NCI-H1417 treated with DMSO at 0.1 percent for 48 hours (cell line): Measurements from ENCODE around the gene SCN1B.
"Not testable (repeated sequence)": the region's sequence is repeated elsewhere in the genome, so short reads cannot be mapped to it uniquely, and the experiment has no call there.

Source experiments
- DNase-seq: peaks from one replicate; lab custom pipeline; 2025; lab: John Stamatoyannopoulos, UW

Gene SCN1B

GRCh38 chr19:35017507-35017906 lies 12.8 kb upstream of the SCN1B start:
- no peak for DNase-seq

DNA sequence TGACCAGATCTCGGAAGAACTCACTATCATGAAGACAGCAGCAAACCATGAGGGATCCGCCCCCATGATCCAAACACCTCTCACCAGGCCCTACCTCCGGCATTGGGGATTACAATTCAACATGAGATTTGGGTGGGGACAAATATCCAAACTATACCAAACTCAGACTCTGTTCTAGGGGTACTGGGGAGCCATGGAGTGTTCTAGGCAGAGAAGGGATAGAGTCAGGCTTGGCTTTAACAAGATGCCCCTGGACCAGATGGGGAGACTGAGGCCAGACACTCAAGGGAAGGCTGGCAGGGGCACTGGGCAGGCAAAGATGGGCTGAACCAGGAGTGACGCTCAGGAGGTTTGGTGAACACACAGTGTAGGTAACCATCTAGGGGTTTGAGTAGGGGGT lies 11.9 kb upstream of the SCN1B start:
- DNase-seq: no peak

DNA sequence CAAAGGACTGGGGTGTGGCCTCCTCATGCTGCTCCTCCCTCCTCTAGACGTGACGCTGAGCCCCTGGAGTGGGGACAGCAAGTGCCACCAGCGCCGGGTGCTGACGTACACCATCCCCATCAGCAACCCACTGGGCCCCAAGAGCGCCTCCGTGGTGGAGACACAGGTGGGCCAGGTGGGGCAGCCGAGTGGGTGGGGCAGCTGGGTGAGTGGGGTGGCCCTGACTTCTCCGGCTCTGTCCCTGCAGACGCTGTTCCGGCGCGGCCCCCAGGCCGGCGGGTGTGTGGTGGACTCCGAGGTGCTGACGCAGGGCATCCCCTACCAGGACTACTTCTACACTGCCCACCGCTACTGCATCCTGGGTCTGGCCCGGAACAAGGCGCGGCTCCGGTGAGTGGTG lies 11.1 kb upstream of the SCN1B start:
- no peak for DNase-seq

GRCh38 chr19:35021016-35021415 lies 9.3 kb upstream of the SCN1B start:
- DNase-seq: no peak

DNA sequence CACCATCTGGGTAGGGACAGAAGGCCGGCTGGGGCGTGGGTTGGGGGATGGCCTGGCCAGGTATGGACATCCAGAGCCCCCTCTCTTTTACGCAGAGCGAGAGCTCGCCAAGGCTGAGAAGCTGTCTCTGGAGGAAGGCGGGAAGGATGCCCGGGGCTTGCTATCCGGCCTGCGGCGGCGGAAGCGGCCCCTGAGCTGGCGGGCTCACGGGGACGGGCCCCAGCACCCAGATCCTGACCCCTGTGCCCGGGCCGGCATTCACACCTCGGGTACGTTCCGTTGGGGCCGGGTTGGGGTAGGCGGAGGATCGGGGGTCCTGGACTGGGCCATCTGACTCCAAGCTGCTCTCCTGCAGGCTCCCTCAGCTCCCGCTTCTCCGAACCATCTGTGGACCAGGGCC lies 8.7 kb upstream of the SCN1B start:
- no peak for DNase-seq

DNA sequence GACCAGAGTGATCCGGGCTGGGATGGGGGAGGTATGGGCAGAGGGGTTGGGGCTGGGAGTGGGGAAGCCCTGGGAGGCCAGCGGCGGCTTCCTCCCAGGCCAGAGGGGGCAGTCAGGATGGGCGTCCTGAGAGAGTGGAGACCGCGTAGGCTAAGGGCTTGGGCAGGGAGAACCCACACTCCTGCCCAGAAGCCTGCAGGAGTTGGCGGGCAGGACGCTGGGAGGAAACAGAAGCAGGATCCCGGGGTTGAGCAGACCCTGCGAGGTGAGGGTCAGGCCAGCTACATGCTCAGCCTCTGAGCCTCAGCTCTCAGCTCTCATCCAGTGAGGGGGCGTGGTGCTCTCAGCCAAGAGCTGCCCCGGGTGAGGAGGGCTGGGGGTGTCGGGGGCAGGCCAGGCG lies 7.8 kb upstream of the SCN1B start:
- DNase-seq: no peak

GRCh38 chr19:35023428-35023827 lies 6.8 kb upstream of the SCN1B start:
- no peak for DNase-seq

- DNase-seq: no peak
These were observed 6.2 kb upstream of the SCN1B start for GRCh38 chr19:35024095-35024494.

DNA sequence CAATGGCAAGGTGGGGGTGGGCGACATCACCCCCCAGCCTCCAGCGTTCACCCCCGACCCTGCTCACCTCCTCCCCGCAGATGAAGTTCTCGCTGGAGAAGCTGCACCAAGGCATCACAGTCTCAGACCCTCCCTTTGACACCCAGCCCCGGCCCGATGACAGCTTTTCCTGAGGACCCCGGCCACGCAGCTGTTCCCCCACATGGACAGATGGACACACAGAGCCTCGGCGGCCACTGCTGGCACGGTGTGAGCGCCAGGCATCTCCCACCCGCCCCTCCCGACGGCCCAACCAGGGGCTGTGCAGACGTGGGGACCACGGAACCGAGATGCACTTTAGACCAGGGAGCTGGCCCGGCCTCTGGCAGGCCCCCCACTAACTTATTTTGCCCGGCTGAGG lies 4.3 kb upstream of the SCN1B start:
- no peak for DNase-seq

DNA sequence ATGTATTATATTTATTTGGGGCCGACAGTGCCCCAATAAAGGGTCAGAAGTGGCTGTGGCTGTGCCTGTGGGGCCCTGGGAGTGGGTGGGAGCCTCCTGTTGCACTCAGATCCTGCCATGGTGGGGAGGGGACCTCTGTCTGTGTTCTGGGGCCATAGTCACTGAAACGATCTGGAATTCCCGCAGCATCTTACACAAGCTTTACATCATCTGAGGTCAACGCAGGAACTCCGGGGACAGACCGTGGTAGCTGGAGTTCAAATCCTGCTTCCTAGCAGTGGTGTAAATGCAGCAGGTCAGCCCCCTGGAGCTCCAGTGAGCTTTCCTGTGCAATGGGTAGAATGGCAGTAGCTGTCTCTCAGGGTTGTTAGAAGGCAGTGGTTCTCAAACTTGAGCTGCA lies 3.9 kb upstream of the SCN1B start:
- DNase-seq: no peak

- no peak for DNase-seq
These were observed 3.3 kb upstream of the SCN1B start for GRCh38 chr19:35027009-35027408.

DNA sequence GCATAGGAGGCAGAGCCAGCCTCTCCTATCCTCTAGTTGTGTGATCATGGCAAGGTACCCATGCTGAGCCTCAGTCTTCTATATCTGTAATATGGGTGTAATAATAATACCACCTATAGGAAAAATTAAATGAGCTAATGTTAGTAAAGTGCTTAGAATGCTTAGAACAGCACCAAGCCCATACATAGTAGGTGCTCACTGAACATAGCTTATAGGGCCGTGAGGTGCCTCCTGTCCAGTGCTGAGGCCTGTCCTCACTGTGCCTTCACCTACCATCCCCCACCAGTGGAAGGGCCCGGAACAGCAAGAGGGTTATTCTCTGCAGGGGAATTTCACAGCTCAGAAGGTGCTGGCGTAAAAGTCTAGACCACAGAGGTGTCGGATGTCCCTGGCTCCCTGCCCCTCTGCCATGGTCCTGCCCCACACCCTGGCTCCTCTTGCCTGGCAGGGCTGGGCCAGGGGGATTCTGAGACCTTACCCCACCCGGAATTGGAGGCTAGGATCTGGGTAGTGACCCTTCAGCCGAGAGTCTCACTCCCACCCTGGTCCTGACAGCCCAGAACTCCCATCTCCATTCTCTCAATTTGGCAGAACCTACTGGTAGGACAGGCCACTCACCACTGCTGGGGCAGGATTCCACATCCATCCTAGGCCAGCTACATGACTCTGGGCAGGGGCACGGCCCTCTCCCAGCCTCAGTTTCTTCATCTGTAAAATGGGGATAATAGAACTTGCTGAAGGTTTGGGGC lies 2.2 kb upstream of the SCN1B start:
- no peak for DNase-seq

DNA sequence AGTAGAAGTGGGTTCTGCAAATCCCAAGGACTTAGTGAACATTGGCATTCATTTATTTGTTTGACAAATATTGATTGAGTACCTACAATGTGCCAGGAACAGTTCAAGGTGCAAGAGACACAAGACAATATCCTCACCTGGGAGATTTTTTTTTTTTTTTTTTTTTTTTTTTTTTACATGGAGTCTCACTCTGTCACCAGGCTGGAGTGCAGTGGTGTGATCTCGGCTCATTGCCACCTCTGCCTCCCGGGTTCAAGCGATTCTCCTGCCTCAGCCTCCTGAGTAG lies 1.7 kb upstream of the SCN1B start:
- DNase-seq: not testable (repeated sequence)

DNA sequence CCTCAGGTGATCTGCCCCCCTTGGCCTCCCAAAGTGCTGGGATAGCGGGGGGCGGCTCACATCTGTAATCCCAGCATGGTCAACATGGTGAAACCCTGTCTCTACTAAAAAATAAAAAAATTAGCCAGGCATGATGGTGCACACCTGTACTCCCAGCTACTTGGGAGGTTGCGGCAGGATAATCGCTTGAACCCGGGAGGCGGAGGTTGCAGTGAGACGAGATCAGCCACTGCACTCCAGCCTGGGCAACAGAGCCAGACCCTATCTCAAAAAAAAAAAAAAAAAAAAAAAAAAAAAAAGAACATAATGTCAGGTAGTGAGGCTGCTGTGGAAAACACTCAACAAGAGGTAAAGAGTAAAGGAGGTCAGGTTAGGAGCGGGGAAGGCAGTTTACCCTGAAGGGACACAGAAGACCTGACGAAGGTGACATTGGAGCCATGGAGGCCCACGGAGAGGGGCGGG lies 964 bp upstream of the SCN1B start:
- DNase-seq: not testable (repeated sequence)

DNA sequence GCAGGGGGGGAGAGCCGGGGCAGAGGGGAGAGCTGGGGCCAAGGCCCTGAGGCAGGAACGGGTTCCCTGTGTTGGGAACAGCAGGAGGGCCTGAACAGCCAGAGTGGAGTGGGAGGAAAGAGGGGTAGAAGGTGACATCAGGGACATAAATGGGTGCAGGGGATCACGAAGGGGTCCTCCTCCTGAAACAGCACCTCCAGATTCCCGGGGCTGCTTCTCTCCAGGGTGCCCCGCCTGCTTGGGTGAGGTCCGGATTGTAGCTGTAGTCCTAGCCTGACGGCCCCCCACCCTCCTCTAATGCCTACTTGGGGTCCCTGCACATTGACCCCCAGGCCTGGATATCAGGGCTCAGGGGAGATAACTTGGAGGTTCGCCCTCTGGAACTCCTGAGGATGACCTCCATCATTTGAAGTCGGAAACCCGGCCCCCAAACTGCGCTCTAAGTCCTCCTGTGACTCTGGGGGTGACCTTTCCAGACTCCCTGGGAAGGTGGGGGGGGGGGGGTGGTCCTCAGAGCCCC lies 473 bp upstream of the SCN1B start:
- no peak for DNase-seq

DNA sequence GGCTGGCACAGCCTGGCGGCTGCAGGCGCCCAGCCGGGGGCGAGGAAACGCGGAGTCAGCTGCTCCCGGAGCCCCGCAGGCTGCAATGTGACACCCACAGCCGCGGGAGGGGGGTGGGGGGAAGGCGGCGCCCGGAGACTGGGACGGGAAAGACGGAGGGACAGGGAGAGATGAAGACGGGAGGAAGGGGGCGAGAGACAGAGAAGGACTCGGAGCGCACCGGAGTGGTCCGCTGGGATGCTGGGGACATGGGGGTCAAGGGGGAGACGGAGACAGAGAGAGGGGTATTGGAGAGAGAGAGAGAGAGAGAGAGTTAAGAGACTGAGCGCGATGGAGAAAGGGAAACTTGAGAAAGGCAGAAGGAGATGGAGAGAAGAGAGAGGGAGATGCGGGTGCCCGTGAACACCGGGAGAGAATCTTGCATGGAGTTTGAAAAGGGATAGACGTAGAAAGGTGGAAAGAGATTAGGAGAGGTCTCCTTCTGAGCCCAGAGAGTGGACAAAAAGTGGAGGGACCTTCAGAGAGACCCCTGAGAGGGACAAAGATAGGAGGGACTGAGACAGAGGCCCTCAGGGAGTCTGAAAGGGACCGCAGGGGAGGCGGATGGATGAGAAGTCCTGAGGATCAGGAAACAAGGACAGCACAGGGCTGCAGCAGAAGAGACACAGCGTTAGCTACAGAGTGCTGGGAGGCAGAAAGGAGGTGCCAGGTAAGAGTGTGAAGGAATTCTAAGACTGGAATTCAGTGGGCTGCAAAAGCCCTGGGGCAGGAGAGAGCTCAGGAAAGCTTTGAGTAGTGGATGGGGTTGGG lies 1.0 kb downstream of the SCN1B start:
- DNase-seq: no peak

GRCh38 chr19:35032356-35032865 lies 2.1 kb downstream of the SCN1B start:
- no peak for DNase-seq

DNA sequence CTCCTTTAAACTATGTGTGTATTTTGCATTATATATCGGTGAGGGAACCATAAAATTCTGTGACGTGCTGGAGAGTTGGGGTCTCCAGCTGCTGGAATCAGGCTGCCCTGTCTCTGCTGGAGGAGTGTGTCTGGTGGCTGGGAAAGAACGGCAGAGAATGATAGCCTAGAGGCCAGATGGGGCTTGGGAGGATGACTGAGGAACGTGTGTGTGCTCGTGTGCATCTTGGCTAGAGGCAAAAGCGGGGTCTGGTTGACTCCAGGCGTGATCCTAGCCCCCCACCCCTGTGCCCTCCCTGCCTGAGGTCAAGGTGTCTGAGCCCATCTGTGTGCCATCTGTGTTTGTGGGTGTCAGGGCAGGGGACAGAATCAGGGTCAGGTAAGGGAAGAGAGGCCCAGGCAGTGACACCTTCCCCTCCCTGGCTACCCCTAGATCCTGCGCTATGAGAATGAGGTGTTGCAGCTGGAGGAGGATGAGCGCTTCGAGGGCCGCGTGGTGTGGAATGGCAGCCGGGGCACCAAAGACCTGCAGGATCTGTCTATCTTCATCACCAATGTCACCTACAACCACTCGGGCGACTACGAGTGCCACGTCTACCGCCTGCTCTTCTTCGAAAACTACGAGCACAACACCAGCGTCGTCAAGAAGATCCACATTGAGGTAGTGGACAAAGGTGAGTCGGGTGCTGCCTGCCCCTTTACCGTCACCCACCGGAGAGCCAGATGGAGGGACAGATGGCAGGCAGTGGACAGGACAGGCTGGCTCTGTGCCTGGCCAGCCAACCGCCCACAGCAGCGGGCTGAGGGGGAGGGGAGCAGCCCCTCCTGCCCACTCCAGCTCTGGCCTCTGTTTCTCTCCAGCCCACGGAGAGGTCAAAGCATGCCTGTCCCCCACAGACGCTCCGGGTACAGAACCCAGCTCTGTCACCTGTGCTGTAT lies 3.1 kb downstream of the SCN1B start:
- no peak for DNase-seq

DNA sequence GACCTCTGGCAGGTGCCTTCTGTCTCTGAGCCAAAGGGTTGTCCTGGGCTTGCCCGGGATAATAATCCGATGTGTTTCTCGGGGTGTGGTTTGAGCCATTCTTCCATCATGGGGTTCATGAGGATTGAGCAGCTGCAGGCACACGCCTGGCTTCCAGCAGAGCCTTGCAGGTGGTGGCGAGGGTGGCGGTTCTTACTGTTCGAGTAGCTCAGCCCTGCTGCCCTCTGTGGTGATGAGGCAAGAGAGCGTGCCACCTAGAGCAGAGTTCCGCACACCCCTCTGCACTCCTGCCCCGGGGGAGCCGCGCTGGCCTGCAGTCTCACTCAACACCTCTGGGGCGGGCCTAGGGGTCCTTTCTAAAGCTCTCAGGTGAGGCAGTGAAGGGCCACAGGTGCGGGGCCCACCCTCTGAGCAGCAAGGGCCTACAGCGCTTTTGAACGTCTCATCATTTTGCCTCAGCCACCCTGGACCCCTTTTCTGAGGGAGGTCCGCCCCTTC lies 3.8 kb downstream of the SCN1B start:
- no peak for DNase-seq

DNA sequence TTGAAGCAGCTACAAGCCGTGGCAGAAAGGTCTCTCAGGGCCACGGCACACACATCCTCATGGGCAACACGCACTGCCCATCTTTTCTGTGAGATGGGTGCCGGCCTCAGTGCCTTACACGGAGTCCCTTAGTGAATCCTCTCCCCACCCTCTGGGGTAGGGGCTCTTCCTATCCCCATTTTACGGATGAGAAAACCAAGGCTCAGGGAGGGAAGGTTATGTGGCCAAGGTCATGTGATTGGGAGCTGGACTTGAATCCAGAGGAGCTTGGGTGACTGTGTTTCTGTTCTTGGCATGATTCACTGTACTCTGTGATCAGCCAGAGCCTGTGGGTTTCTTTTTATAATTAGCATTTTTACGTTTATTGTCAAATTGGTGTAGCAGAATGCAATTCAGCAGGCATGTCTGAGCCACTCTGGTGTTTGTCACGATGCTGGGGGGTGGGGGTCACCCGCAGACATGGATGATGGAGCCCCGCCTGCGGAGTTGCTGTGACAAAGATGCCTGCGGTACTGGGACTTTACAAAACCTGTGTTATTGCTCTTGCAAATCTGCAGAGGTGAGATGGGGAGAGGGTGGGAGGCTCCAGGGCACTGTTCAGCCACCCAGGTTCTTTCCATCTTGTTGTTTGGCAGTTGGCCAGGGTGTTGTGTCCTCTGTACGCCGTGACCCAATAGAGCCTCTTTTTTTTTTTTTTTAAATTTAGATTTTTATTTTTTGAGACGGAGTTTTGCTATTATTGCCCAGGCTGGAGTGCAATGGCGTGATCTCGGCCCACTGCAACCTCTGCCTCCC lies 4.5 kb downstream of the SCN1B start:
- no peak for DNase-seq
